ENCODE results near the gene PDE11A.
"Not testable (repeated sequence)": the region's sequence is repeated elsewhere in the genome, so short reads cannot be mapped to it uniquely, and the experiment has no call there.

PDE11A gene

DNA sequence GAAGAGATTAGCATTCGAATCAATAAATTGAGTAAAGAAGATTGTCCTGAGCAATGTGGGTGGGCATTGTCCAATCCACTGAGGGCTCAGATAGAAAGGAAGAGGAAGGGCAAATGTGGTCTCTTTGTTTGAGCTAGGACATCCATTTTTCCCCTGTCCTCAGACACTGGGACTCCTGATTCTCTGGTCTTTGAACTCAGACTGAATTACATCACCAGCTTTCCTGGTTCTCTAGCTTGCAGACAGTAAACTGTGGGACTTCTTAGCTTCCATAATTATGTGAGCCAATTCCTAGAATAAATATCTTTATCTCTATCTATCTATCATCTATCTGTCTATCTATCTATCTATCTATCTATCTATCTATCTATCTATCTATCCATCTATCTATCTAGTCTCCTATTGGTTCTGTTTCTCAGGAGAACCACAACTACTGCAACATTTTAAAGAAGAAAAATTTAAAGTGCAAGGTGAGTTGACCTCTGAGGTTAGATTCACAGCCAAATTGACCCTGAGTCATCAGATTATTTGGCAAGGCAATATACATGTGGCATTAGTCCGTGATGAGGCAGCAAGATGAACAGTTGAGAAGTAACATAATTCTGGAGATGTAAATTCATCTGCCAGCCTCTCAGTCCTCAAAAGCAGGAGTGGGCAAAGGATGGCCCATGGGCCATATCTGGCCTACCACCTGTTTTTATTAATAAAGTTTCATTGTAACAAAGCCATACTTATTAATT, 191.4 kb downstream of the PDE11A start:
- no peak for DNase-seq

DNA sequence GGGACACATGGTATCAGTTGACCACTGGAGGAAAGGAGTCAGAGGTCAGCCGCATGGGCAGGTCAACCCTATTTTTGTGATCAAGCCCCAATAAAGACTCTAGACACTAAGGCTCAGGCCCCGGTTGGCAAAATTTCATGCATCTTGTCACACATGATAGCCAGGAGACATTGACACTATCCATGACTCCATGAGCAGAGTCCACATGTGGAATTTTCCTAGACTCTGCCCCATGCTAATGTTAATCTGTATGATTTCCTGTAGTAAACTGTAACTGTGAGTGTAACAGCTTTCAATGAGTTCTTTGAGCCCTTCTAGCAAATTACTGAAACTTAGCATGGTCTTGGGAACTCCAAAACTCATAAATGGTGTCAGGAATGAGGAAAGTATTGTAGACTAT, 192.3 kb downstream of the PDE11A start:
- no peak for DNase-seq

GRCh38 chr2:177876950-177877349, 195.6 kb downstream of the PDE11A start:
- no peak for DNase-seq

DNA sequence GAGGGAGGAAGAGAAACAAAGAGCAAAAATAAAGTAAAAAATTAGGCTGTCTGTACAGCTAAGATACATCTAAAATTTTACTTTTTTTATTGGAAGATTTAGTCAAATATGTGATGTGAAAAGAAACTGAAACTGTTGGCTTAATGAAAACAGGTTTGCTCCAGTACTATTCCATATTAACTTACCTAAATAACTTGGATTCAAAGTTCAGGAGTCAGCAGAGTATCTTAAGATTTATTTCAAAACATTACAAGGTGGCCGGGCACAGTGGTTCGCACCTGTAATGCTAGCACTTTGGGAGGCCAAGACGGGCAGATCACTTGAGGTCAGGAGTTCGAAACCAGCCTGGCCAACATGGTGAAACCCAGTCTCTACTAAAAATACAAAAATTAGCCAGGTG, 197.9 kb downstream of the PDE11A start:
- no peak for DNase-seq

- DNase-seq: no peak
These were observed 198.7 kb downstream of the PDE11A start for GRCh38 chr2:177873915-177874314.

- DNase-seq: no peak
These were observed 200.3 kb downstream of the PDE11A start for GRCh38 chr2:177872286-177872685.

DNA sequence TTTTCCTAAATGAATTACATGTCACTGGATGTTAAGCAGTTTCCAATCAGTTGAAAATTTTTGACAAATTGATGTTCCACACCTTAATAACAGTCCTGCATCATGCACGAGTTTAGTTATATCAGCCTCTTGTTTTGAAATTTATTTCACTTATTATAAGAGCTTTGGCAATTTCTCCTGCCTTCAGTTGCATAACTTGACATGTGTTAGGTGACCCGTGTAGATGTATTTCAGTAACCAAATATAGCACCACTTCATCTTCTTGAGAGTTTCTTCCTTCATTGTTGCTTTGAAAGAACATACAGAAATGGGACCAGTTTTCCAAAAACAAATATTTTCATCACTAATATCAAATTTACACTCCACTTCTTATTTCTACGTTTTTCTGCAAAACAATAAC, 202.7 kb downstream of the PDE11A start:
- no peak for DNase-seq

DNA sequence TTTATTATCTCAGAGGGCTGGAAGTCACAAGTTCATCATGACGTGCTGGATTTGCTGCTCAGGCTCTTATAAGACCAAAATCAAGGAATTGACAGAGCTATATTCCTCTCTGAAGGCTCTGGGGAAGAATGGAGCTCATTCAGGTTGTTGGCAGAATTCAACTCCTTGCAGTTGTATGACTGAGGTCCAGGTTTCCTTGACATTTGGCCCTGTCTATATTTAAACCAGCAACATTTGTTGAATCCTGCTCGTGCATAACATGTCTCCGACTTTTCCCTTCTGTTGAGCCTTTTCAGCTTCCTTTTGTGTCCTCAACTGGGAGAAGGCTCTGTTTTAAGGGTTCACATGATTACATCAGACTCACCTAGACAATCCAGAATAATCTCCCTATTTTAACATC, 203.4 kb downstream of the PDE11A start:
- no peak for DNase-seq

- no peak for DNase-seq
These were observed 203.8 kb downstream of the PDE11A start for GRCh38 chr2:177868806-177869205.

- DNase-seq: no peak
These were observed 215.0 kb downstream of the PDE11A start for GRCh38 chr2:177857538-177857937.

GRCh38 chr2:177852389-177852788, 220.2 kb downstream of the PDE11A start:
- no peak for DNase-seq

DNA sequence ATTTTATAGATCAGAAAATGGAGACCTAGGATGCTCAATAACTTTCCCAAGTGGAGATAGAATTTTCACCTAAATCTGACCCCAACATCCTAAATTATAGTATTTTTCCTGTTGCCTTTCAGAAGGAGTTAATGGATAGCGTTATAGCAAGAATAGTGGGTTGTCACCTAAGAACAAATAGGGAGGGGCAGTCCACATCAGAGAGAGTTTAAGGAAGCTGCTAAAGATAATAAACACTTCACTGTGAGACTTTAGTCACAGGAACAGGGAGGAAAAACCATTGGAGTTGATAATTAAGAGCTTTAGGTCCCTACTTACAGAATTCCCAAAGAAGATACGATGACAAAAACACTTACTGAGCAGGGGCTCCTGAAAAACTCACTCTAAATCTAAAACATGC, 229.4 kb downstream of the PDE11A start:
- DNase-seq: no peak

- DNase-seq: no peak
These were observed 230.3 kb downstream of the PDE11A start for GRCh38 chr2:177842243-177842642.

GRCh38 chr2:177835418-177836204, 237.0 kb downstream of the PDE11A start:
- not testable (repeated sequence) for DNase-seq

GRCh38 chr2:177832611-177833433, 239.8 kb downstream of the PDE11A start:
- no peak for DNase-seq

- no peak for DNase-seq
These were observed 241.6 kb downstream of the PDE11A start for GRCh38 chr2:177830881-177831386.

- DNase-seq: no peak
These were observed 244.0 kb downstream of the PDE11A start for GRCh38 chr2:177828557-177828956.

DNA sequence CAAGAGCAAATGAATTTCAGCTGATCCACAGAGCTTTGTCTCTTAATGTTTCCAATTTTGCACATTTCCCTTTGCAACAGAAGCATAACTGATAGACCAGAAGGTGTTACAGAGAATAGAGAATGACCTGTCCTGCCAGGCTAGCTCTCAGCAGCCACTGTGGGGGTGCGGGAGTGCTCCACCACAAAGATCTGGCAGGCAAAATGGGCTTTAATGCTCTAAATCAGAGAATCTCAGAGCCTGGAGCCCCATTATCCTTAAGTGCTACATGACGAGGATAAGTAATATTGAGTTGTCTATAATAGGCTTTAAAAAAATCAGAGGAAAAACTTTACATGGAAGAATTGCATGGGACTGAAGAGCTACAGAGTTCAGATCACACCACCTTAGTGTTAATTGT, 245.7 kb downstream of the PDE11A start:
- DNase-seq: no peak

DNA sequence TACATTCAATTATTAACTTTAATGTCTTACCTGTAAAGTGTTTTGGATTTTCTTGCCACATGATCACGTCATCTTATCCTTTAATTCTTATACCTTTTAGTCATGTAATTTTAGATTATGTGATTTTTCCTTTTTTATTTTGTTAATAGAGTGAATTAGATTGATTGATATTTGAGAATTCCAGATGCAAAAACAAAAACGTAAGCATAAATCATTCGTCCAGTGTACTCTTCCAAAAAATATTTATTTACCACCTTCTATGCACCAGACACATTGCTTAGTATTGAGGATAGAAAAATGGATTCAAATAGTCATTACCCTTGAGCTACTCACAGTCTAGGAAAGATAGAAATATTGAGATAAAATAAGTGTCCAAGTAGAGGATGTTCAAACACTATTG, 249.6 kb downstream of the PDE11A start:
- no peak for DNase-seq

DNA sequence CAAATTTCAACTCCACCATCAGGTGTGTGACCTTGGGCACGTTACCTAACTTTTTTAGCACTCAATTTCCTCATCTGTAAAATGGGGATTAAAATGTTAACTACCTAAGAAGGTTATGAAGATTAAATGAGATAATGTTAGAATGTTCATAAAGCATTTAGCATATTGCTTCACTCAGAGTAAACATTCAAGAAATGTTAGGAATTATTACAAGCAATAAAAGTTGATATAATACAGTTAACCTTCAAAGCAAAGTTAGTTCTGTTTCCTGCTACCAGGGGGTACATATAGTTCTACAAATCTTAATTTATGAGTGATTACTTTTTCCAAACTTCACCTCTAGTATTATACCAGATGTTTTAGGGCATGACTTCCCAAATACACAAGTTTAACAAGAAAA, 254.2 kb downstream of the PDE11A start:
- no peak for DNase-seq

GRCh38 chr2:177817300-177817699, 255.3 kb downstream of the PDE11A start:
- DNase-seq: no peak

DNA sequence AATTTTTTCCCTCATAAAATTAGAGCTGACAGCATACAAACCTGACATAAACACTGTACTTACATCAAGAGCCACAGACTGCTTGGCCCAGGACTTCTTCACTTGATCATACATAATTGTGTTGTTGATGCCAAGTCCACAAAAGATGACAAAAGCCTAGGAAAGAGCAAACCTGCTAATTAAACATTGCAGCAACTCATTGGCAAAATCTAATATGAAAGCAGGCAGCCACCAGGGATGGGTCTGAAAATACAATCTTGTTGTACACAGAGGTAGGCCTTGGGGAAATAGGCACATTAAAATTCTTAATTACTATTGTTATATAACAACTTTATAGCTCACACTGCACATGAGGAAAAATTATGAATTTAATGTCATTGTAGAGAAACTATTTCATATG, 255.8 kb downstream of the PDE11A start:
- DNase-seq: no peak

- no peak for DNase-seq
These were observed 259.7 kb downstream of the PDE11A start for GRCh38 chr2:177812713-177813396.

Data from KG1 (cell line).